Fibroblast of the conjunctiva (primary cell): ENCODE measurements around the gene ZNF536.

Source experiments
- DNase-seq: peaks from one replicate; pipeline ENCODE4 v3.0.0-alpha.2; 2010; ENCODE audit warnings: low read depth

Gene ZNF536

GRCh38 chr19:30563691-30564090 is 191.5 kb downstream of the ZNF536 start:
- no peak for DNase-seq

- no peak for DNase-seq
These were observed 192.4 kb downstream of the ZNF536 start for GRCh38 chr19:30564551-30565011.

GRCh38 chr19:30565636-30566035 is 193.5 kb downstream of the ZNF536 start:
- DNase-seq = no peak

GRCh38 chr19:30566681-30567420 is 194.7 kb downstream of the ZNF536 start:
- DNase-seq = no peak

GRCh38 chr19:30567536-30568232 is 195.5 kb downstream of the ZNF536 start:
- DNase-seq = no peak

- no peak for DNase-seq
These were observed 198.0 kb downstream of the ZNF536 start for GRCh38 chr19:30570194-30570593.

- no peak for DNase-seq
These were observed 205.4 kb downstream of the ZNF536 start for GRCh38 chr19:30577551-30578105.

GRCh38 chr19:30579419-30579818 is 207.2 kb downstream of the ZNF536 start:
- no peak for DNase-seq

GRCh38 chr19:30580673-30581072 is 208.5 kb downstream of the ZNF536 start:
- no peak for DNase-seq

- DNase-seq = no peak
These were observed 211.9 kb downstream of the ZNF536 start for GRCh38 chr19:30584090-30584489.

- DNase-seq = no peak
These were observed 215.7 kb downstream of the ZNF536 start for GRCh38 chr19:30587869-30588268.

- DNase-seq = no peak
These were observed 218.5 kb downstream of the ZNF536 start for GRCh38 chr19:30590596-30591229.

GRCh38 chr19:30593356-30593755 is 221.2 kb downstream of the ZNF536 start:
- no peak for DNase-seq

- no peak for DNase-seq
These were observed 222.0 kb downstream of the ZNF536 start for GRCh38 chr19:30593975-30594745.

- DNase-seq = no peak
These were observed 224.1 kb downstream of the ZNF536 start for GRCh38 chr19:30596268-30596667.

- no peak for DNase-seq
These were observed 224.7 kb downstream of the ZNF536 start for GRCh38 chr19:30596813-30597399.

- no peak for DNase-seq
These were observed 226.5 kb downstream of the ZNF536 start for GRCh38 chr19:30598688-30599087.

- DNase-seq = no peak
These were observed 230.6 kb downstream of the ZNF536 start for GRCh38 chr19:30602661-30603350.

- DNase-seq = no peak
These were observed 232.5 kb downstream of the ZNF536 start for GRCh38 chr19:30604657-30605056.

- no peak for DNase-seq
These were observed 233.1 kb downstream of the ZNF536 start for GRCh38 chr19:30605333-30605732.
